Neural cell (in vitro differentiated cells): ENCODE measurements around the gene C1orf105. TPM values are rescaled to one million over a fixed set of nuclear protein-coding genes. Genes with fewer than 3 reads are reported as not detected.

ENCODE experiments used
- H2AFZ ChIP-seq: fragments of 200-600, 300-800 bp; sonication (generic), shearing (Covaris generic); 2 replicates; pipeline ENCODE4 v1.6.0; 2014; ENCODE audit warnings: low read depth, mild to moderate bottlenecking, antibody characterized with exemption, low read length, moderate library complexity
- H3F3A ChIP-seq: fragments of 200-600 bp; shearing (Covaris generic); 2 replicates; pipeline ENCODE4 v1.6.1; 2016; ENCODE audit warnings: mild to moderate bottlenecking, moderate library complexity, mixed read lengths, antibody characterized with exemption, low read length; ENCODE audit not compliant: insufficient read depth, poor library complexity, severe bottlenecking
- H3K27ac ChIP-seq: fragments of 200-600, 300-800 bp; sonication (generic), shearing (Covaris generic); 2 replicates; pipeline ENCODE4 v1.5.1; 2014; ENCODE audit warnings: mild to moderate bottlenecking, low read length, moderate library complexity
- H3K27me3 ChIP-seq: fragments of 300-800, 200-600 bp; sonication (generic), shearing (Covaris generic); 2 replicates; pipeline ENCODE4 v1.6.0; 2014; ENCODE audit warnings: mild to moderate bottlenecking, low read depth, low read length, moderate library complexity; ENCODE audit not compliant: insufficient read depth
- H3K36me3 ChIP-seq: fragments of 300-800, 200-600 bp; sonication (generic), shearing (Covaris generic); 2 replicates; pipeline ENCODE4 v1.5.1; 2014; ENCODE audit warnings: mild to moderate bottlenecking, antibody characterized with exemption, low read length, moderate library complexity; ENCODE audit not compliant: insufficient read depth
- H3K4me2 ChIP-seq: fragments of 300-800, 200-600 bp; sonication (generic), shearing (Covaris generic); 2 replicates; pipeline ENCODE4 v1.6.0; 2014; ENCODE audit warnings: mild to moderate bottlenecking, low read length
- H3K4me3 ChIP-seq: fragments of 300-800, 200-600 bp; sonication (generic), shearing (Covaris generic); 2 replicates; pipeline ENCODE4 v1.5.1; 2014; ENCODE audit warnings: mild to moderate bottlenecking, low read length, moderate library complexity
- H3K79me2 ChIP-seq: fragments of 200-600 bp; shearing (Covaris generic); replicated peaks from 2 replicates; pipeline ENCODE4 v1.6.0; 2014; ENCODE audit warnings: mild to moderate bottlenecking, low read length, moderate library complexity; ENCODE audit not compliant: insufficient read depth
- H3K9ac ChIP-seq: fragments of 300-800, 200-600 bp; sonication (generic), shearing (Covaris generic); 2 replicates; pipeline ENCODE4 v1.6.1; 2016; ENCODE audit warnings: mild to moderate bottlenecking, low read length, mixed read lengths
- H3K9me2 ChIP-seq: fragments of 200-600 bp; shearing (Covaris generic); 2 replicates; pipeline ENCODE4 v1.6.1; 2016; ENCODE audit warnings: mild to moderate bottlenecking, low read length, mixed read lengths; ENCODE audit not compliant: insufficient read depth
- H3K9me3 ChIP-seq: fragments of 200-600, 300-800 bp; sonication (generic), shearing (Covaris generic); 2 replicates; pipeline ENCODE4 v1.6.1; 2016; ENCODE audit warnings: mild to moderate bottlenecking, mixed run types, low read length, moderate library complexity, mixed read lengths
- H4K20me1 ChIP-seq: fragments of 200-600 bp; shearing (Covaris generic); 2 replicates; pipeline ENCODE4 v1.6.1; 2016; ENCODE audit warnings: mild to moderate bottlenecking, mixed run types; ENCODE audit not compliant: insufficient read depth
- EP300 ChIP-seq: fragments of 450-650 bp; conservative IDR thresholded peaks from 2 replicates; pipeline ENCODE4 v1.6.1; 2014; ENCODE audit warnings: antibody characterized with exemption, mild to moderate bottlenecking, moderate library complexity; ENCODE audit not compliant: poor library complexity, severe bottlenecking
- EZH2 ChIP-seq: fragments of 200-600, 300-800 bp; shearing (Covaris generic), sonication (generic); IDR thresholded peaks from 2 replicates; pipeline ENCODE4 v1.6.1; 2014; ENCODE audit warnings: antibody characterized with exemption, low read length, borderline replicate concordance, mild to moderate bottlenecking; ENCODE audit not compliant: insufficient read depth, poor library complexity, severe bottlenecking
- MXI1 ChIP-seq: fragments of 450-650 bp; conservative IDR thresholded peaks from 2 replicates; pipeline ENCODE4 v1.6.1; 2014; ENCODE audit warnings: antibody characterized with exemption, mild to moderate bottlenecking; ENCODE audit not compliant: poor library complexity, severe bottlenecking
- POLR2AphosphoS5 ChIP-seq: IDR thresholded peaks from 2 replicates; pipeline ENCODE4 v1.6.1; 2012
- RAD21 ChIP-seq: fragments of 450-650 bp; conservative IDR thresholded peaks from 2 replicates; pipeline ENCODE4 v1.6.1; 2014; ENCODE audit warnings: antibody characterized with exemption, mild to moderate bottlenecking, moderate library complexity
- REST ChIP-seq: IDR thresholded peaks from 2 replicates; pipeline ENCODE4 v1.6.1; 2012; ENCODE audit warnings: borderline replicate concordance
- SMC3 ChIP-seq: fragments of 450-650 bp; conservative IDR thresholded peaks from 2 replicates; pipeline ENCODE4 v1.6.1; 2014; ENCODE audit warnings: antibody characterized with exemption, mild to moderate bottlenecking, moderate library complexity; ENCODE audit not compliant: poor library complexity
- TAF1 ChIP-seq: IDR thresholded peaks from 2 replicates; pipeline ENCODE4 v1.6.1; 2012; ENCODE audit warnings: low read depth
- polyA plus RNA-seq: library from polyadenylated mRNA; depleted of rRNA; stranded (reverse); fragments of >200 nt; gene quantifications from 2 replicates; pipeline ENCODE4 v1.2.3, GENCODE V29; 2014
- TF ChIP-seq, protein P1 (sequence below): fragments of 450-650 bp; IDR thresholded peaks from 2 replicates; pipeline ENCODE4 v1.5.1; 2014; ENCODE audit warnings: antibody characterized with exemption, mild to moderate bottlenecking, moderate library complexity; ENCODE audit not compliant: poor library complexity, severe bottlenecking

The C1orf105 gene
- polyA plus RNA-seq, 1 donor from 2014 or later: not detected

DNA sequence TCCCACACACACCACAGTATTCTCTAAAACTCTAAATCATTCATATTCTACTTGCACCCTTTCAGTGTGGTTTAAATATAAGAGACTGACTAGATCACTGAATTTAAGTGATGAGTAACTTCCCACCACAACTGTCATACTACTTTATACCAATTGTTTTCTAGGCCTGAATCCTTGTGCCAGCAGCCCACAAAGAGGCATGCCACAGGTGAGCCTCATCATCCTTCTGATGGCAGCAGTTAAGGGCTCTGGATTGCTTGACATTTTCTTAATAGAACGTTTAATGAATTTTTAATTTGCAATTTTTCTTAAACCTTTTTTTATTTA, 9.6 kb downstream of the C1orf105 start:
- Histone ChIP-seq H3K27ac (no peak overlapping the region), H3K27me3 (no peaks in the 10 kb centered on the region), H3K9ac (no peak overlapping the region), H3K9me3 (no peaks in the 10 kb centered on the region), H3F3A (no peaks in the 10 kb centered on the region), H3K9me2 (no peaks in the 10 kb centered on the region), H4K20me1 (no peaks in the 10 kb centered on the region), H3K4me2 (no peak overlapping the region), H3K4me3 (no peak overlapping the region), H2AFZ (no peak overlapping the region), H3K79me2 (no peaks in the 10 kb centered on the region), H3K36me3 (no peaks in the 10 kb centered on the region)
- TF ChIP-seq MXI1 (no peak), TAF1 (no peak), RAD21 (no peak), EZH2 (no peak), POLR2AphosphoS5 (no peak), SMC3 (no peak), REST (no peak), EP300 (no peak)
- TF ChIP-seq, protein P1, sequence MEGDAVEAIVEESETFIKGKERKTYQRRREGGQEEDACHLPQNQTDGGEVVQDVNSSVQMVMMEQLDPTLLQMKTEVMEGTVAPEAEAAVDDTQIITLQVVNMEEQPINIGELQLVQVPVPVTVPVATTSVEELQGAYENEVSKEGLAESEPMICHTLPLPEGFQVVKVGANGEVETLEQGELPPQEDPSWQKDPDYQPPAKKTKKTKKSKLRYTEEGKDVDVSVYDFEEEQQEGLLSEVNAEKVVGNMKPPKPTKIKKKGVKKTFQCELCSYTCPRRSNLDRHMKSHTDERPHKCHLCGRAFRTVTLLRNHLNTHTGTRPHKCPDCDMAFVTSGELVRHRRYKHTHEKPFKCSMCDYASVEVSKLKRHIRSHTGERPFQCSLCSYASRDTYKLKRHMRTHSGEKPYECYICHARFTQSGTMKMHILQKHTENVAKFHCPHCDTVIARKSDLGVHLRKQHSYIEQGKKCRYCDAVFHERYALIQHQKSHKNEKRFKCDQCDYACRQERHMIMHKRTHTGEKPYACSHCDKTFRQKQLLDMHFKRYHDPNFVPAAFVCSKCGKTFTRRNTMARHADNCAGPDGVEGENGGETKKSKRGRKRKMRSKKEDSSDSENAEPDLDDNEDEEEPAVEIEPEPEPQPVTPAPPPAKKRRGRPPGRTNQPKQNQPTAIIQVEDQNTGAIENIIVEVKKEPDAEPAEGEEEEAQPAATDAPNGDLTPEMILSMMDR: no peak

GRCh38 chr1:172431204-172431603, 10.7 kb downstream of the C1orf105 start:
- Histone ChIP-seq H3K36me3 (no peaks in the 10 kb centered on the region), H3K4me3 (no peak overlapping the region), H3K27ac (no peak overlapping the region), H3K9ac (no peak overlapping the region), H3K9me3 (no peaks in the 10 kb centered on the region), H3K27me3 (no peaks in the 10 kb centered on the region), H3K79me2 (no peaks in the 10 kb centered on the region), H3F3A (no peaks in the 10 kb centered on the region), H2AFZ (no peak overlapping the region), H3K9me2 (no peaks in the 10 kb centered on the region), H3K4me2 (no peak overlapping the region), H4K20me1 (no peaks in the 10 kb centered on the region)
- TF ChIP-seq SMC3 (no peak), REST (no peak), EZH2 (no peak), EP300 (no peak), RAD21 (no peak), POLR2AphosphoS5 (no peak), MXI1 (no peak), TAF1 (no peak)
- TF ChIP-seq, protein P1: no peak
